GM12874 (cell line): ENCODE measurements around the gene ERCC5.

Experiments
- CTCF ChIP-seq: IDR thresholded peaks from 2 replicates; pipeline ENCODE4 v1.5.1; 2011; ENCODE audit warnings: low read depth, mild to moderate bottlenecking, control low read depth, low read length, moderate library complexity; ENCODE audit not compliant: insufficient read depth

The ERCC5 gene

GRCh38 chr13:102845289-102845629, 573 bp upstream of the ERCC5 start:
- no peak for TF ChIP-seq CTCF

DNA sequence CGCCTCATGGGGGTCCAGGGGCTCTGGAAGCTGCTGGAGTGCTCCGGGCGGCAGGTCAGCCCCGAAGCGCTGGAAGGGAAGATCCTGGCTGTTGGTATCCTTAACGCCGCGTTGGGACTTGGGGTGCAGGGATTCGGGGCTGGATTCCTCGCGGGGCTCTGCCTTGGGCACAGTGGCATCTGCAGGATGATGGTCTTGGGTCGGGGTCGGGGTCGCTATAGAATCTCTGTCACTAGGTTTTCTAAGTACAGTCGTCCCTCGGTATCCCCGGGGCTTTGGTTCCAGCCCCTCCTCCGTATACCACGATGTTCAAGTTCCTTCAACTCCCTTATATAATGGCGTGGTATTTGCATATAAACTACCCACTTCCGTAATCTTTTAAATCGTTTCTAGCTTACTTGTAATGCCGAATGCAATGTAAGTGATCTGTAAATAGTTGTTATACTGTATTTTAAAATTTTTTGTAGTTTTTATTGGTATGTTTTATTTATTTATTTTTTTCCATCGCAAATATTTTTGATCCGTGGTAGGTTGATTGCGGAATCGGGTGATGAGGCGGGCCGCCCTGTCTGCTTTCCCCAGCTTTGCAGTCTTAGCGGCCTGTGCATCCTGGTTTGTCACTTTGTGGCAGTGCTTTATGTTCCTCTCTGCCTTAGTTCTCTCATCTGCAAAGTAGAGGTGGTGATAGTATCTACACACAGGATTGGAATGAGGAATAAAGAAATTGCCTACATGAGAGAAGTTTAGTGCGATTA, 606 bp downstream of the ERCC5 start:
- TF ChIP-seq CTCF: no peak

DNA sequence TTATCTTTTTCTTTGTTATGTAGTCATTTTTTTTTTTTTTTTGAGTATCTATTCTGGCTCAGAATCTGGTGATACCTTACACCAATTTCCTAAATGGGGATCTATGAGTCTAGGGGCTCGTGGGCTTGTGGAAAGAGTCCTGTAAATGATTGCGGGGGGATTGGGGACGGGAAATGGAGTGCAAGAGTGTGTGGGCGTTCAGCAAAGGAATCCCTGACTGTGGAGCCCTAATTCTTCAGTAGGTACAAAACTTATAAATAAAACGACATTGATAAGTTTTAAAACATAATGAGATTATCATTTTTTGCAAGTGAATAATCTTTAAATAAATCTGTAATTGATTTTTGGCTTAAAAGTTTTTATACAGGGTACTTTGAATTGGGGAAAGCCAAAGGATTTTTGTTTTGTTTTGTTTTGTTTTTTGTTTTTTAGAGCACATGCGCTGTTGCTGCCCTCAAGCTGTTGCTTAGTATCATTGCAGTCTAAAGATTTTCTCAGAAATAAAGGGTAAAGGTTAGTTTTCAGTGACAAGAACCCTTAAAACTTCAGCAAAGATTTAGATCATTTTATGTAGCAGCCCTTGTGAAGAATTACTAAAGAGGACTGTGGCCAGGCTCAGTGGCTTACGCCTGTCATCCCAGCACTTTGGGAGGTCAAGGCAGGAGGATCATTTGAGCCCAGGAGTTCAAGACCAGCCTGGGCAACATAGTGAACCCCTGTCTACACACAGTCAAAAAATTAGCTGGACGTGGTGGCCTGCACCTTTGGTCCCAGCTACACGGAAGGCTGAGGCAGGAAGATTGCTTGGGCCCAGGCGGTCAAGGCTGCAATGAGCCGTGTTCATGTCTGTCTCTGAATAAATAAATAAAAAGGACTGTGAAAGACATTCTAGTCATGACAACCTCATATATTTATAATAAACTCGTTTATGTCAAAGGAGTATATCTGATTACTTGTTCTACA, 1.7 kb downstream of the ERCC5 start:
- TF ChIP-seq CTCF: peak; percentile 48; the same call in 1 of the 2 replicates

- TF ChIP-seq CTCF: no peak
Observed at GRCh38 chr13:102848956-102849355, 3.1 kb downstream of the ERCC5 start.

DNA sequence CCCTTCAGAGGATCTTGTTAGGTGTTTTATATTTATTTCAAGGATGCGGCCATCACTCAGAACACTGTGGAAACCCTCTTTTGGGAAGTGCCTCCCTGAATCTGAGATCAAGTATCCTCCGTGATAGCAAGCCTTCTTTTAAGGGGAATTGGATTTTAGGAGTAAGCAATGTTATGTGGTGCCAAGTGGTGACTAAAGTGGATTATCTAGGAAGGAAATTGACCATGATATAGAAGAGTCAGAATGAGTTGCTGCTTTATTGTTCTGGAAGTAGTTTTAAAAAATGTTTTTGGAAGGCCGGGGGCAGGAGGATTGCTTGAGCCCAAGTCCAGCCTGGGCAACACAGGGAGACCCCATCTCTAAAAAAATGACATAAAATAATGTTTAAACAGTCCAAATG, 6.7 kb downstream of the ERCC5 start:
- TF ChIP-seq CTCF: no peak

GRCh38 chr13:102854675-102855074, 8.8 kb downstream of the ERCC5 start:
- no peak for TF ChIP-seq CTCF

GRCh38 chr13:102856557-102856956, 10.7 kb downstream of the ERCC5 start:
- TF ChIP-seq CTCF: no peak
